K562 (cell line): ENCODE measurements around the gene HCFC1R1. TPM values are rescaled to one million over a fixed set of nuclear protein-coding genes. Genes with fewer than 3 reads are reported as not detected.

ENCODE experiments used
- ATAC-seq: fragments of 200-7000 bp; cut with Tn5 transposase; 3 replicates; pipeline ENCODE4 v1.9.1; 2020; ENCODE audit warnings: moderate library complexity
- BruUV-seq: library from RNA; stranded (reverse); fragments of 400-500 nt; replicated peaks from 2 replicates; lab custom pipeline; 2021; lab: Mats Ljungman, UMichigan
- CTCF ChIA-PET: fragments of 300-600 bp; formaldehyde crosslinking; extraction: SDS; loops from one replicate; lab custom pipeline; 2021; ENCODE audit warnings: low intra/inter-chr PET ratio; lab: Yijun Ruan, JAX
- POLR2A ChIA-PET: fragments of 300-600, 350-650 bp; sonication (Branson Sonifier 250); formaldehyde crosslinking; extraction: SDS; loops from one replicate; lab custom pipeline; 2021; ENCODE audit warnings: antibody characterized with exemption, inconsistent platforms; lab: Yijun Ruan, JAX
- DNase-seq, 4 experiments: peaks; one replicate each; pipeline versions ENCODE4 v3.0.0 to v3.0.0-alpha.2; 2011 to 2018; ENCODE audit warnings: low spot score in 3 of 4, mixed read lengths in 3 of 4; ENCODE audit errors: extremely low read depth in 1 of 4
- FAIRE-seq: peaks from 2 replicates; lab custom pipeline; 2011; peaks lifted over from hg19 to GRCh38; lab: Jason Lieb, UNC
- H2AFZ ChIP-seq: 2 replicates; pipeline ENCODE4 v1.6.0; 2011; ENCODE audit warnings: low read depth, low read length, control low read depth, inconsistent platforms
- H3K27ac ChIP-seq: fragments of 200-600 bp; 3 replicates; pipeline ENCODE4 v1.8.0; 2011; ENCODE audit warnings: low read depth, mild to moderate bottlenecking, control low read depth, inconsistent platforms, low read length, moderate library complexity, mixed read lengths; ENCODE audit errors: extremely low read depth
- H3K27me3 ChIP-seq, 2 experiments: fragments of 300-600 bp in 1 of 2; 2 replicates in 1 of 2; 3 replicates in 1 of 2; pipeline versions ENCODE4 v1.6.0 to v1.8.0; 2011; ENCODE audit warnings: inconsistent platforms in 2 of 2, low read length in 2 of 2, mild to moderate bottlenecking in 1 of 2, mixed read lengths in 1 of 2, moderate library complexity in 1 of 2; ENCODE audit not compliant: control insufficient read depth in 2 of 2, insufficient read depth in 2 of 2
- H3K36me3 ChIP-seq: fragments of 300-600 bp; 3 replicates; pipeline ENCODE4 v1.8.0; 2011; ENCODE audit warnings: mild to moderate bottlenecking, low read length, inconsistent platforms; ENCODE audit not compliant: control insufficient read depth, insufficient read depth
- H3K4me1 ChIP-seq, 2 experiments: fragments of 200-600 bp in 1 of 2; replicated peaks in 1 of 2; 2 replicates in 1 of 2; 3 replicates in 1 of 2; pipeline versions ENCODE4 v1.5.1 to v1.8.0; 2011; ENCODE audit warnings: inconsistent platforms in 2 of 2, low read length in 2 of 2, mild to moderate bottlenecking in 1 of 2, mixed read lengths in 1 of 2, moderate library complexity in 1 of 2; ENCODE audit not compliant: control insufficient read depth in 2 of 2, insufficient read depth in 2 of 2
- H3K4me2 ChIP-seq: 2 replicates; pipeline ENCODE4 v1.6.1; 2011; ENCODE audit warnings: low read length, control low read depth, inconsistent platforms, mixed read lengths; ENCODE audit not compliant: insufficient read depth
- H3K4me3 ChIP-seq: fragments of 200-600 bp; sonication (generic), shearing (Covaris generic); 2 replicates; pipeline ENCODE4 v1.5.1; 2016; ENCODE audit warnings: control low read depth, inconsistent platforms
- H3K79me2 ChIP-seq: fragments of 200-600 bp; 3 replicates; pipeline ENCODE4 v1.8.0; 2011; ENCODE audit warnings: low read length, inconsistent platforms; ENCODE audit not compliant: control insufficient read depth, insufficient read depth
- H3K9ac ChIP-seq, 2 experiments: 2 replicates each; pipeline versions ENCODE4 v1.6.0 to v1.6.1; 2011; ENCODE audit warnings: low read depth in 2 of 2, low read length in 2 of 2, control low read depth in 1 of 2, inconsistent platforms in 1 of 2, mild to moderate bottlenecking in 1 of 2, mixed read lengths in 1 of 2; ENCODE audit not compliant: insufficient read depth in 1 of 2
- H3K9me1 ChIP-seq: one replicate; pipeline ENCODE4 v1.6.0; 2011; ENCODE audit warnings: inconsistent platforms, mild to moderate bottlenecking, low read length, moderate library complexity; ENCODE audit not compliant: control insufficient read depth, insufficient read depth
- H3K9me3 ChIP-seq: replicated peaks from 2 replicates; pipeline ENCODE4 v1.5.1; 2011; ENCODE audit warnings: low read depth, low read length, inconsistent platforms; ENCODE audit not compliant: control insufficient read depth, insufficient read depth
- H4K20me1 ChIP-seq: replicated peaks from 2 replicates; pipeline ENCODE4 v1.6.1; 2011; ENCODE audit warnings: low read length, inconsistent platforms, mixed read lengths; ENCODE audit not compliant: control insufficient read depth, insufficient read depth
- FIP1L1 ChIP-seq: fragments of 200-400 bp; formaldehyde crosslinking; IDR thresholded peaks from 2 replicates; pipeline ENCODE4 v1.6.1; 2018; ENCODE audit warnings: mild to moderate bottlenecking, low read depth, low read length; ENCODE audit not compliant: poor library complexity, severe bottlenecking
- L3MBTL2 ChIP-seq: fragments of 450-650 bp; IDR thresholded peaks from 2 replicates; pipeline ENCODE4 v1.6.1; 2016; ENCODE audit warnings: mild to moderate bottlenecking, moderate library complexity
- NONO ChIP-seq, 2 experiments: fragments of 200-400 bp in 1 of 2; fragments of 450-650 bp in 1 of 2; formaldehyde crosslinking in 1 of 2; IDR thresholded peaks; 2 replicates each; pipeline ENCODE4 v1.6.1; 2017; ENCODE audit warnings: low read depth in 2 of 2, mild to moderate bottlenecking in 2 of 2, moderate library complexity in 2 of 2, low read length in 1 of 2
- SAP30 ChIP-seq: fragments of 200-600 bp; sonication (generic); IDR thresholded peaks from 2 replicates; pipeline ENCODE4 v1.6.1; 2012; ENCODE audit warnings: borderline replicate concordance, low read depth, mild to moderate bottlenecking, moderate library complexity, low read length, control low read depth, inconsistent platforms; ENCODE audit not compliant: insufficient read depth, poor library complexity, severe bottlenecking
- ZC3H8 ChIP-seq: fragments of 450-650 bp; IDR thresholded peaks from 2 replicates; pipeline ENCODE4 v1.6.1; 2017
- ZFX ChIP-seq: sonication (generic); formaldehyde crosslinking; IDR thresholded peaks from 2 replicates; pipeline ENCODE4 v1.8.0; 2022; ENCODE audit warnings: mild to moderate bottlenecking, missing genetic modification reagents, moderate library complexity
- WGBS: fragments of 100-300 bp; shearing (Covaris generic); methylation state at CpG from one replicate; pipeline ENCODE4 v1.1.6; 2016; ENCODE audit warnings: low coverage, mixed read lengths; ENCODE audit not compliant: insufficient coverage; ENCODE audit errors: missing lambda C conversion rate; 5-methylcytosine and 5-hydroxymethylcytosine counted together
- in situ Hi-C: fragments of 300-500 bp; cut with MboI; formaldehyde crosslinking; loops from 4 replicates; pipeline ENCODE4 v1.15.0; 2018; ENCODE audit warnings: inconsistent platforms, mixed read lengths
- intact Hi-C: fragments of 100-400 bp; cut with micrococcal nuclease; formaldehyde crosslinking; loops from 2 replicates; pipeline ENCODE4 v1.14.2; 2022
- polyA plus RNA-seq, 8 experiments: library from polyadenylated mRNA; depleted of rRNA in 4 of 8; stranded (reverse) in 5 of 8; unstranded in 3 of 8; fragments of >200 nt; fragmentation: Nextera tagmentation in 2 of 8; fragmentation: Illumina TruSeq in 1 of 8; extraction: Ambion mirVana in 2 of 8; extraction: Trizol in 1 of 8; gene quantifications; 2 replicates each; pipeline versions ENCODE4 v1.2.1 to v1.2.3, GENCODE V29; 2011 to 2014; ENCODE audit warnings: inconsistent platforms in 1 of 8, missing spikeins in 1 of 8
- total RNA-seq, 7 experiments: library from RNA; depleted of rRNA in 6 of 7; stranded (reverse); fragments of >200 nt in 6 of 7; fragmentation: Illumina TruSeq in 2 of 7; extraction: Trizol in 2 of 7; gene quantifications; 2 replicates each; pipeline versions ENCODE4 v1.2.1 to v1.2.3, GENCODE V29; 2011 to 2021; ENCODE audit warnings: low replicate concordance in 1 of 7
- TF ChIP-seq, protein P1 (sequence below): fragments of 250-450 bp; sonication (Bioruptor Pico); IDR thresholded peaks from 2 replicates; pipeline ENCODE4 v1.8.0; 2021; ENCODE audit warnings: mild to moderate bottlenecking, moderate library complexity
- TF ChIP-seq, protein P2 (sequence below): fragments of 450-650 bp; IDR thresholded peaks from 2 replicates; pipeline ENCODE4 v1.6.1; 2017; ENCODE audit warnings: mild to moderate bottlenecking, moderate library complexity
- TF ChIP-seq, protein P3 (sequence below): sonication (generic); formaldehyde crosslinking; IDR thresholded peaks from 2 replicates; pipeline ENCODE4 v1.9.0; 2022; ENCODE audit warnings: mild to moderate bottlenecking, missing genetic modification reagents

The HCFC1R1 gene
- total and polyA plus RNA-seq, 9 of the 15 experiments (the other 6 are each of a cell fraction or from before 2014, with no cell fraction given) = 2.2 to 29.0 (median 11.2) TPM

DNA sequence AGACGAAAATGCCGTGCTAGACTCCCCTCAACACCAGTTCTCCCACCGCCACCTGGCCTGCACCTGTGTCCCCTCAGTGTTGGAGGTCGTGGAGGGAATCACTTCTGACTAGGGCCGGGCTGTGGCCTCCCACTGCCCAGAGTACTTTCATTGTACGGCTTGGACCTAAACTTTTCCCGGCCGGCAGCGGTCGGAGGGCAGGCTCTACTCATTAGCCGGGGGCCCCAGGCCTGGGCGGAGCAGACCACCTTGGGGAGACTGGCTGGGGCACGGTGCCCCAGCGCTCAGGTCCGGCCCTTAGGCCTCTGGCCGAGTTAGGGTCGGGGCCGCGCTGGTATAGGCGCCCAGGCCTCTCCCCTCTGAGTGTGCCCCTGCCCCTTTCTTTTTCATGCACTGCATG, 6.4 kb downstream of the HCFC1R1 start:
- CTCF ChIA-PET = no interaction called here
- intact Hi-C loops = no loop called here
- 82% methylated on average over 14 of the region's 20 CpGs for WGBS

DNA sequence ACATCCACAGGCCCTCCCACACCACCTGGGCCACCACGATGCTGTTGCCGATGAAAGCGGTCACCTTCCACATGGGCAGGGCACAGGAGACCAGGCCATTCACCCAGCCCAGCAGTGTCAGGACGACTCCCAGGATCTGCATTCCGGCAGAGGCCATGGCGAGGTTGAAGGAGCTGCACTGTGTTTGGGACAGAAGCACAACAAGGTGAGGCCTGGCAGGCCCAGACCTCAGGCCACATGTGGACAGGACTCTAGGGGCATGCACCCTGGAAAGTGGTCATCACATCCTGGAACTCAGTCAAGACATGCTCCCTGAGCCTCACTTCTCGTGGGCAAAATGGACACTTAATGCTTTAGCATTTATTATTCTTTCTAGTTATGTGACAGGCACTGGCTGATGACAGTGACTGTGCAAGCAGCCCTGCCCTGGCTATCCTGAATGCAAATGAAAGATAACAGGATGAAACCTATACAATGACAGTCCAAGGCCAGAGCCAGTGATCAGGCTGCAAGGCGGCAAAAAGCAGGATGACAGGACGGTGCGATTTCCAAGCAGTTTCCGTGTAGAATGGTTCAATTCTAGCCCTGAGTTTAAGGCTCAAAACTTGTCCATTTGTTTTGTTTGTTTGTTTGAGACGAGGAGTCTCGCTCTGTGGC, 7.7 kb downstream of the HCFC1R1 start:
- H3K27ac ChIP-seq = peak overlapping the region; percentile 41
- peak overlapping the region; percentile 5 to 87; a peak in 2 of 4 replicates for H3K9ac ChIP-seq
- peaks cover 23 to 87% of the 10 kb centered on the region in 2 experiments for H3K4me1 ChIP-seq
- peak; percentile 37 to 79 (median 54) for DNase-seq
- H3K27me3 ChIP-seq = no peaks in the 10 kb centered on the region
- FAIRE-seq = peak; percentile 90
- peaks cover 3% of the 10 kb centered on the region for H3K9me1 ChIP-seq
- intact Hi-C loops (no loop called here), in situ Hi-C loops (no loop called here)
- 48% methylated on average over 13 of the region's 13 CpGs for WGBS
- peak overlapping the region; percentile 41; the same call in 1 of the 2 replicates for H2AFZ ChIP-seq
- no peaks in the 10 kb centered on the region for H3K9me3 ChIP-seq
- ChIA-PET POLR2A (interaction anchor here (0.6 to 0.9 kb wide), 2 partner anchors 9 to 22 kb away, joined by 3 read pairs; no protein-coding TSS in a partner anchor), CTCF (no interaction called here)
- ATAC-seq = peak; percentile 32
- H3K79me2 ChIP-seq = peaks cover 8% of the 10 kb centered on the region
- peak overlapping the region; percentile 42 for H3K4me2 ChIP-seq
- no peaks in the 10 kb centered on the region for H3K36me3 ChIP-seq
- H3K4me3 ChIP-seq = no peak overlapping the region
- no TSS peak for BruUV-seq
- H4K20me1 ChIP-seq = 0 out of 2 replicates have a peak, but pooled peaks cover 4% of the 10 kb centered on the region
- peak; percentile 26; the same call in 1 of the 2 replicates for TF ChIP-seq L3MBTL2
- TF ChIP-seq, protein P1, sequence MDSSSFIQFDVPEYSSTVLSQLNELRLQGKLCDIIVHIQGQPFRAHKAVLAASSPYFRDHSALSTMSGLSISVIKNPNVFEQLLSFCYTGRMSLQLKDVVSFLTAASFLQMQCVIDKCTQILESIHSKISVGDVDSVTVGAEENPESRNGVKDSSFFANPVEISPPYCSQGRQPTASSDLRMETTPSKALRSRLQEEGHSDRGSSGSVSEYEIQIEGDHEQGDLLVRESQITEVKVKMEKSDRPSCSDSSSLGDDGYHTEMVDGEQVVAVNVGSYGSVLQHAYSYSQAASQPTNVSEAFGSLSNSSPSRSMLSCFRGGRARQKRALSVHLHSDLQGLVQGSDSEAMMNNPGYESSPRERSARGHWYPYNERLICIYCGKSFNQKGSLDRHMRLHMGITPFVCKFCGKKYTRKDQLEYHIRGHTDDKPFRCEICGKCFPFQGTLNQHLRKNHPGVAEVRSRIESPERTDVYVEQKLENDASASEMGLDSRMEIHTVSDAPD (CRISPR knock-in tag) = no peak
- TF ChIP-seq FIP1L1 = no peak
- TF ChIP-seq, protein P2, sequence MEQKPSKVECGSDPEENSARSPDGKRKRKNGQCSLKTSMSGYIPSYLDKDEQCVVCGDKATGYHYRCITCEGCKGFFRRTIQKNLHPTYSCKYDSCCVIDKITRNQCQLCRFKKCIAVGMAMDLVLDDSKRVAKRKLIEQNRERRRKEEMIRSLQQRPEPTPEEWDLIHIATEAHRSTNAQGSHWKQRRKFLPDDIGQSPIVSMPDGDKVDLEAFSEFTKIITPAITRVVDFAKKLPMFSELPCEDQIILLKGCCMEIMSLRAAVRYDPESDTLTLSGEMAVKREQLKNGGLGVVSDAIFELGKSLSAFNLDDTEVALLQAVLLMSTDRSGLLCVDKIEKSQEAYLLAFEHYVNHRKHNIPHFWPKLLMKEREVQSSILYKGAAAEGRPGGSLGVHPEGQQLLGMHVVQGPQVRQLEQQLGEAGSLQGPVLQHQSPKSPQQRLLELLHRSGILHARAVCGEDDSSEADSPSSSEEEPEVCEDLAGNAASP = no peak
- TF ChIP-seq, protein P3, sequence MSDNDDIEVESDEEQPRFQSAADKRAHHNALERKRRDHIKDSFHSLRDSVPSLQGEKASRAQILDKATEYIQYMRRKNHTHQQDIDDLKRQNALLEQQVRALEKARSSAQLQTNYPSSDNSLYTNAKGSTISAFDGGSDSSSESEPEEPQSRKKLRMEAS (CRISPR knock-in tag) = peak; percentile 78
- no peak for TF ChIP-seq SAP30
- no peak for TF ChIP-seq ZC3H8

More for the DNA sequence above, 6.4 kb downstream of the HCFC1R1 start:
- POLR2A ChIA-PET = no interaction called here
- H3K4me3 ChIP-seq = no peak overlapping the region
- no peak overlapping the region for H3K27ac ChIP-seq
- FAIRE-seq = no peak
- in situ Hi-C loops = no loop called here
- H4K20me1 ChIP-seq = peaks cover 16% of the 10 kb centered on the region
- peaks cover 8% of the 10 kb centered on the region; the same call in 2 of the 3 replicates for H3K36me3 ChIP-seq
- H3K79me2 ChIP-seq = peaks cover 22% of the 10 kb centered on the region
- ATAC-seq = no peak
- no peaks in the 10 kb centered on the region for H3K9me3 ChIP-seq
- TF ChIP-seq ZFX (0 out of 2 replicates have a peak, but pooled peaks have one; percentile 2), NONO (IDR thresholded peaks at IDR 0.05; ENCODE audit: low read depth in 2 of 2, low read length in 1 of 2) (no peak)
- TF ChIP-seq, all 486 proteins: peak for 1
- BruUV-seq = no TSS peak
- Histone ChIP-seq H3K9ac (peak overlapping the region in 1 of 2 experiments; percentile 75; a peak in 2 of 4 replicates), H3K4me2 (no peak overlapping the region), H3K9me1 (peaks cover 6% of the 10 kb centered on the region), H3K27me3 (no peaks in the 10 kb centered on the region), H3K4me1 (peaks cover 33 to 94% of the 10 kb centered on the region in 2 experiments), H2AFZ (no peak overlapping the region)
- DNase-seq = no peak
